Astrocyte of the cerebellum (primary cell): ENCODE results near the gene RB1.

Experiments used
- DNase-seq: peaks from one replicate; pipeline ENCODE4 v3.0.0-alpha.2; 2011; ENCODE audit warnings: low read depth
- H3K4me3 ChIP-seq: 2 replicates; pipeline ENCODE4 v1.5.1; 2011; ENCODE audit warnings: mild to moderate bottlenecking, low read depth, low read length, moderate library complexity
- in situ Hi-C: cut with HindIII; loops from 2 replicates; pipeline ENCODE4 v1.10.0; 2017; ENCODE audit warnings: low sequenced_read_pairs
- TF ChIP-seq, protein P1 (sequence below): IDR thresholded peaks from 2 replicates; pipeline ENCODE4 v1.5.1; 2012; ENCODE audit warnings: low read length, low read depth, moderate library complexity, mild to moderate bottlenecking; ENCODE audit errors: missing control alignments

RB1 gene

DNA sequence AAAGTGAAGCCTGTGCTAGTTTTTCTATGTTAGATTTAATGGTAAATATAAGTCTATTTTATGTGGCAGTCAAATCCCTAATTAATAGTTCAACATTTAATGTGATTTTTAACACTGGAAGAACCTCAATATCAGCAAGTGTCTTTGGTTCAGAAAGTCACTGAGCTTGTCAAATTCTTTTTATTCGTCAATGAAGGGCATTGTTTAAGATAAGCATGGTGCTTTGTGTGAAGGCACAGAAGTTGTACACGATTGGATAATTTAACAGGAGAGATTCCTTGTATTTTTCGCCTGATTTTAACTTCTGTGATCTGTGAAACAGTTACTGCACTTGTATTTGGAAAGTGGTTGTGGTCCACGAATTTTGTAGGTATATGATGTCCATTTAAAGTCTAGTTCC, 30.2 kb upstream of the RB1 start:
- DNase-seq: no peak
- H3K4me3 ChIP-seq: no peak overlapping the region
- TF ChIP-seq, protein P1, sequence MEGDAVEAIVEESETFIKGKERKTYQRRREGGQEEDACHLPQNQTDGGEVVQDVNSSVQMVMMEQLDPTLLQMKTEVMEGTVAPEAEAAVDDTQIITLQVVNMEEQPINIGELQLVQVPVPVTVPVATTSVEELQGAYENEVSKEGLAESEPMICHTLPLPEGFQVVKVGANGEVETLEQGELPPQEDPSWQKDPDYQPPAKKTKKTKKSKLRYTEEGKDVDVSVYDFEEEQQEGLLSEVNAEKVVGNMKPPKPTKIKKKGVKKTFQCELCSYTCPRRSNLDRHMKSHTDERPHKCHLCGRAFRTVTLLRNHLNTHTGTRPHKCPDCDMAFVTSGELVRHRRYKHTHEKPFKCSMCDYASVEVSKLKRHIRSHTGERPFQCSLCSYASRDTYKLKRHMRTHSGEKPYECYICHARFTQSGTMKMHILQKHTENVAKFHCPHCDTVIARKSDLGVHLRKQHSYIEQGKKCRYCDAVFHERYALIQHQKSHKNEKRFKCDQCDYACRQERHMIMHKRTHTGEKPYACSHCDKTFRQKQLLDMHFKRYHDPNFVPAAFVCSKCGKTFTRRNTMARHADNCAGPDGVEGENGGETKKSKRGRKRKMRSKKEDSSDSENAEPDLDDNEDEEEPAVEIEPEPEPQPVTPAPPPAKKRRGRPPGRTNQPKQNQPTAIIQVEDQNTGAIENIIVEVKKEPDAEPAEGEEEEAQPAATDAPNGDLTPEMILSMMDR: no peak
- in situ Hi-C loops: no loop called here

DNA sequence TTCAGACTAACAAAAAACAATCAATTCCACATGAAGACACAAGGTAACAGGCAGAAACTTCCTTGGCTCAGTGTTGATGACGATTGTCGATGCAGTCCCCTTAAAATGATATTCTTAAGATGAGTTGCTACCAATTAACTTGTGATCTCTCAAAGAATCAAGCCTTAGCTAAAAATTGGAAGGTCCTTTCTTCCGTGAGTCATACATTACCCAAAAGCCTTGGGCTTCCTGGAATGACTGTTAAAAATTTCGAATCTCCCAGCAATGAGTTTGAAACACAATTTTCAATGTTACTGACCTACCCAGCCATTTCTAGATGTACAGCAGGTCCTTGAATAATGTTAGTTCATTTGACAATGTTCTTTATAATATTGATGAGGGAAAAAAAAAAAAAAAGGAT, 28.0 kb upstream of the RB1 start:
- H3K4me3 ChIP-seq: no peak overlapping the region
- TF ChIP-seq, protein P1: no peak
- no peak for DNase-seq
- in situ Hi-C loops: no loop called here

DNA sequence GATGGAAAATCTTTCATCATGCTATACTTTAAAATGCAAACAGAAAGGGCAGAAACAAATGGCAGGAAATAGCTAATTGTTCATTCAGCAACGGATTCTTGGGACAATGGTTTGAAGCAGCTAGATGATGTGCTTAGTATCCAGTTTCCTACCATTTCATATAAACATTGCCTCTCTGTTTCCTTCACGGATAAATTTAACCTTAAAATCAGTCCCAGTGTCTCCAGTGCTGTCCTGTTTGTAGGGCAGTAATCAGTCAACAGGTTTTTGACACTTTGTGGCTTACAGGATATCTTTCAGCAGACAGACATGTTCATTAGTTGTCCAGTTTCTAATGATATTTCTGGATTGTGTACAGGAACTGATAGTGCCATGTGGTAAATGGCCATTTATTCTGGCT, 24.7 kb upstream of the RB1 start:
- no peak for DNase-seq
- TF ChIP-seq, protein P1: no peak
- in situ Hi-C loops: no loop called here

DNA sequence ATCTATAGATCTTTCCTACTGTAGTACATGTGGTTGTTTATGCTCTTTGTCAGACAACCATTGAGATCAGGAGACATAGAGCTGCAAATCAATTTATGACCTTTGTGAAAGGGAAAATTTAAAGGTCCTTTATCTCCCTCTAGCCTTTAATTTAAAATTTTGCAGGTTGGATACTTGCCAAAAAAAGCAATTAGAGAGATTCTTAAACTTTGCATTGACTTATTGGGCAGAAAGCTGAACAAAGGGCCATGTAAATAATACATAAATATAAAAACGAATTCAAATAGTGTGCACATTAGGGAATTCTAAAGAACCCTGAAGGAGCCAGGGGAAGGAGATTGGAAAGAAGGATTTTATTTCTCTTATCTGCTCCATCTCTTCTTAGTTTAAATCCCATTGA, 22.0 kb upstream of the RB1 start:
- in situ Hi-C loops: no loop called here
- TF ChIP-seq, protein P1: no peak
- DNase-seq: no peak
- H3K4me3 ChIP-seq: no peak overlapping the region

More for the DNA sequence above, 24.7 kb upstream of the RB1 start:
- H3K4me3 ChIP-seq: no peak overlapping the region

DNA sequence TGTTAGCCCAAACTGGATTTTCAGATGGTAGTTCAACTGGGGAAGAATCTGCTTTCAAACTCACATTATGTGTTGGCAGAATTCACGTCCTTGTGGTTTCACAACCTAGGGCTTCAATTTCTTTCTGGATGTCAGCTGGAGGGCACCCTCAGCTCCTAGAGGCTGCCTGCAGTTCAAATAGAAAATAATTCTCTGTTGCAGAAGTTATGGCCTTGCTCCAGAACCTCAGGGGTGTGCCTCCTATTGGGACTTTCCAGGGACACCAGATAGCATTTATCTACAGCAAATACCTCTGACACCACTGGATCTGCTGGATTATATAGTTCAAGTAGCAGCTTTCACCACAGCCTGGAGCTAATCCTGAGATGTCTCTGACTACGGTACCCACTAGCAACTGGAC, 11.8 kb upstream of the RB1 start:
- TF ChIP-seq, protein P1: no peak
- in situ Hi-C loops: no loop called here
- DNase-seq: no peak
- H3K4me3 ChIP-seq: no peak overlapping the region

DNA sequence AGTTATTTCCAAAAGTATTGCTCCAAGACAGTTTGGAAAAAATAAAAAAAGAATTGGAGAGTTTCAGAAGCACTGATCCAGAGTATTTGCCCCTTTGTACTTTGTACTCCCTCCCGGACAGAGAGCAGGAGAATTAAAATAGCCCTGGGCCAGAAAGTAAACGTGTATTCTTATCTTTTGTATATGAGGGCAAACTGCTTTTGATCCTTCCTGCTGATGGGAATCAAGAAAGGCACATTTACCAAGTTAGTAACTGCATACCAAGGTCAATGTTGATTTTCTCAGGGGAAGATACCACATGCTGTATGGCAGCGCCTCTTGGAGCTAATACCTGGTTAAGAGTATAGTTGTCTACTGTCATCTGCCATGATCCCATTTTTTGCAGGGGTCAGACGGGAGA, 10.9 kb upstream of the RB1 start:
- in situ Hi-C loops: no loop called here
- no peak for DNase-seq
- no peak overlapping the region for H3K4me3 ChIP-seq
- TF ChIP-seq, protein P1: no peak

DNA sequence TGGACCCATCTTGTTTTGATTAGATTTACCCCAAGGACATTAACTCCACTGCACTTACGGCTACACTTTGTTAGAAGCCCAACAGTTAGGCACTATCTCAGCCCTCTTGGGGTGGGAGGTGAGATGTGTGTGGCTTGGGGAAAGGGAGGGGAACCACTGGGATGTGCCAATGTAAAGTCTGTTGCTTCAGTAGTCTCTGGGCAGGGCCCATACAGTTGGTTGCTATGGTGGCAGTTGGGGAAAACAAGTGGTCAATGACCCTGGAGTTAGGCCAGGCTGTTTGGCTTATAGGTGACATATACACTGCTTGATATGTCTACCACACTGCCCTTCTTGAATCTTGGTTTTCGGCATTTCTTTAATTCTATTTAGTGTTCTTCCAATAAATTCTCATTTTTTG, 8.9 kb upstream of the RB1 start:
- TF ChIP-seq, protein P1: no peak
- no peak for DNase-seq
- H3K4me3 ChIP-seq: no peak overlapping the region
- in situ Hi-C loops: no loop called here
